ENCODE measurements around the gene CDSN. TPM values are rescaled to one million over a fixed set of nuclear protein-coding genes. Genes with fewer than 3 reads are reported as not detected.
"Not testable (repeated sequence)": the region's sequence is repeated elsewhere in the genome, so short reads cannot be mapped to it uniquely, and the experiment has no call there.

Gene CDSN
- total and polyA plus RNA-seq, 2 experiments from 2014 or later = not detected

DNA sequence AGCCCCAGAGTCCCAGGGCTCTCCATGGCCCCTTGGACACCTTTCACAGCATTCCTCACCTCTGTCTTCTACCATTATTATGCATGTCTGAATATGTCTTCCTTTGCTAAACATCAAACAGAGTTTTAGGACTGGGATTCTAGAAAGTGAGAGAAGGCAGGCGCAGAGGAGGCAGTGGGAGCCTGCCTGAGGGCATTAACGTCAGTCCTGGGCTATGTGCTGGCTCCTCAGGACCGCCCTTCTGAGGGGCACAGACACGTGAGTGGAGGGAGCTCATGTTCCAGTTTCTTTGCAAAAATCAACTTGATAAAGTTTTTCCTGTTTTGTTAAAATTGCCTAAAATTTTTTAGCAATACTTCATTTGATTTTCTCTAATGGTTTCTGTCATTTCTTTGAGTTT, 45.8 kb downstream of the CDSN start:
- in situ Hi-C loops (cut with MboI) = loop anchor here (10.0 kb wide), 1 partner anchor 160 kb away; the partner anchor contains the start of gene VARS2
- Histone ChIP-seq H4K20me1 (ENCODE audit: insufficient read depth) (no peaks in the 10 kb centered on the region), H3K27me3 (replicated peaks; ENCODE audit: insufficient read depth) (no peaks in the 10 kb centered on the region), H3F3A (ENCODE audit: insufficient read depth) (no peaks in the 10 kb centered on the region), H3K9me2 (ENCODE audit: insufficient read depth) (no peaks in the 10 kb centered on the region), H3K4me3 (no peak overlapping the region), H3K4me1 (ENCODE audit: insufficient read depth) (peaks cover 12% of the 10 kb centered on the region), H3K79me2 (ENCODE audit: insufficient read depth) (no peaks in the 10 kb centered on the region), H3K27ac (no peak overlapping the region), H3K9ac (no peak overlapping the region), H3K36me3 (ENCODE audit: low read depth) (no peaks in the 10 kb centered on the region), H2AFZ (no peak overlapping the region), H3K9me3 (ENCODE audit: low read depth) (no peaks in the 10 kb centered on the region), H3K4me2 (ENCODE audit: unreplicated experiment) (no peak overlapping the region)
- no peak for TF ChIP-seq EZH2 (IDR thresholded peaks at IDR 0.05; ENCODE audit: insufficient read depth, poor library complexity, severe bottlenecking)
- TF ChIP-seq EZH2phosphoT487 (IDR thresholded peaks at IDR 0.05; ENCODE audit: insufficient read depth, low read depth) = no peak
- DNase-seq = no peak
- 83 to 88% methylated on average over 4 of the region's 4 CpGs for WGBS, 2 experiments (ENCODE audit: low coverage in 1 of 2, low lambda C conversion rate in 2 of 2, missing lambda C conversion rate in 2 of 2)

DNA sequence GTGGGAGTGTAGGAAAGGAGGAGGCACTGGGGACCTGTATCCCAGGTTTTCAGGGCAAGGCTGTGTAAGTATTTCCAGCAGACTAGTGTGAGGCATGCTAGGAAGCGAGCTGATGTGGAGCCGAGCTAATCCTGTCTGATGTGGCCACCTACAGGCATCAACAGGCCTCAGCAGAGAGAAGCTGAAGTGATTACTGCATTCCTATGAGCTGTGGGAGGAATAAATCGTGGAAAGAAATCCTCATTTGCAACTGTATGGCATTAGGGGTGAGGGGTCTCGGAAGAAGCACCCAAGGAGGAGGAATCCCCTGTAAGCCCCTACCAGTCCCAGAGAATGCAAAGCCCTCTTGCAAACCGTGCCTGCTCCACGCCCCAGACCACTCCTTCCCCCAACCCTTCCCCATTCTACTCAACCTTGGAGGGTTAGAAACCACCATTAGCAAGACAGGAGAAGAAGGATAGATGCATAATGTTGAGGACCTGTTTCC, 49.5 kb downstream of the CDSN start:
- no peaks in the 10 kb centered on the region for H3K27me3 ChIP-seq (replicated peaks; ENCODE audit: insufficient read depth)
- WGBS, 2 experiments (ENCODE audit: low coverage in 1 of 2, low lambda C conversion rate in 2 of 2, missing lambda C conversion rate in 2 of 2) = 42 to 45% methylated on average over 6 of the region's 6 CpGs
- in situ Hi-C loops (cut with MboI) = loop anchor here (10.0 kb wide), 1 partner anchor 156 kb away; the partner anchor contains the start of gene VARS2

DNA sequence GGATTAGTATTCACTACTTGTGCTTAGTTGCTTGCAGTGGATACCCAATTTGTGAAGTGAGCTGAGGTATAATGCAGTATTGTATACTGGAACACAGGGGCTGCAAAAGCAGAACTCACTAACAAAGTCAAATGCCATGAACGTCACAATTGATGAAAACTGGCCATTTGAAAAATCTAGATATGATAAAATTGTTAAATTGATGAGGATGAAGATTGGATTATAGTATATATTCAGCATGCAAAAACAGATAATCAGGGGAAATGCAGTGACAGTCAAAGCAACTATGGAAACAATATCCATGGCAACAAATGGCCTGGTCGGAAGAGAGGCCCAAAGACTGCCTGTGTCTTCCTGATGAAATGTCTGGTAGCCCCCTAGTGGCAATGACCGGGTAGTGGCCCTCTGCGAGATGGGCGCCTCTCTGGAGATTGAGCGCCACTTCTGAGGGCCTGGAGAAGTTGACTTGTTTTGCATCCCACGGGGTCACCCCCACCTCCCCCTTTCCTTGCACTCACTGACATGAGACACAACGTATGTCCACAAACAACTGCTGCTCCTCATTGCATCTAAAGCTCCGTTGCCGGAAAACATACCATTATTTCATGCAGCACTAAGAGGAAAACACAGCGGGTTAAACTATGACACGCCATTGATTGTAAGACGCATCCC, 51.4 kb downstream of the CDSN start:
- H3K79me2 ChIP-seq (ENCODE audit: insufficient read depth) = no peaks in the 10 kb centered on the region
- H3K36me3 ChIP-seq (ENCODE audit: low read depth) = no peaks in the 10 kb centered on the region
- TF ChIP-seq EZH2phosphoT487 (IDR thresholded peaks at IDR 0.05; ENCODE audit: insufficient read depth, low read depth) (no peak), EZH2 (IDR thresholded peaks at IDR 0.05; ENCODE audit: insufficient read depth, poor library complexity, severe bottlenecking) (no peak)
- H3K9me3 ChIP-seq (ENCODE audit: low read depth) = no peaks in the 10 kb centered on the region
- DNase-seq = peak; percentile 82
- WGBS, 2 experiments (ENCODE audit: low coverage in 1 of 2, low lambda C conversion rate in 2 of 2, missing lambda C conversion rate in 2 of 2) = 37 to 43% methylated on average over 13 of the region's 13 CpGs
- no peaks in the 10 kb centered on the region for H3K27me3 ChIP-seq (replicated peaks; ENCODE audit: insufficient read depth)
- no peaks in the 10 kb centered on the region for H3K9me2 ChIP-seq (ENCODE audit: insufficient read depth)
- H3K4me1 ChIP-seq (ENCODE audit: insufficient read depth) = peaks cover 3% of the 10 kb centered on the region; the same call in 1 of the 2 replicates
- in situ Hi-C loops (cut with MboI) = no loop called here
- no peak overlapping the region for H3K4me3 ChIP-seq
- no peak overlapping the region for H2AFZ ChIP-seq
- no peaks in the 10 kb centered on the region for H4K20me1 ChIP-seq (ENCODE audit: insufficient read depth)
- no peak overlapping the region for H3K27ac ChIP-seq
- no peak overlapping the region for H3K9ac ChIP-seq
- H3F3A ChIP-seq (ENCODE audit: insufficient read depth) = no peaks in the 10 kb centered on the region
- H3K4me2 ChIP-seq (ENCODE audit: unreplicated experiment) = no peak overlapping the region

More for the DNA sequence above, 49.5 kb downstream of the CDSN start:
- Histone ChIP-seq H3K4me3 (no peak overlapping the region), H3K79me2 (ENCODE audit: insufficient read depth) (no peaks in the 10 kb centered on the region), H3K4me1 (ENCODE audit: insufficient read depth) (peaks cover 9% of the 10 kb centered on the region), H4K20me1 (ENCODE audit: insufficient read depth) (no peaks in the 10 kb centered on the region), H3K36me3 (ENCODE audit: low read depth) (no peaks in the 10 kb centered on the region), H3K9me2 (ENCODE audit: insufficient read depth) (no peaks in the 10 kb centered on the region), H2AFZ (no peak overlapping the region), H3K9ac (no peak overlapping the region), H3K4me2 (ENCODE audit: unreplicated experiment) (no peak overlapping the region), H3F3A (ENCODE audit: insufficient read depth) (no peaks in the 10 kb centered on the region), H3K27ac (no peak overlapping the region), H3K9me3 (ENCODE audit: low read depth) (no peaks in the 10 kb centered on the region)
- TF ChIP-seq EZH2phosphoT487 (IDR thresholded peaks at IDR 0.05; ENCODE audit: insufficient read depth, low read depth) = no peak
- no peak for TF ChIP-seq EZH2 (IDR thresholded peaks at IDR 0.05; ENCODE audit: insufficient read depth, poor library complexity, severe bottlenecking)
- DNase-seq = peak; percentile 89

DNA sequence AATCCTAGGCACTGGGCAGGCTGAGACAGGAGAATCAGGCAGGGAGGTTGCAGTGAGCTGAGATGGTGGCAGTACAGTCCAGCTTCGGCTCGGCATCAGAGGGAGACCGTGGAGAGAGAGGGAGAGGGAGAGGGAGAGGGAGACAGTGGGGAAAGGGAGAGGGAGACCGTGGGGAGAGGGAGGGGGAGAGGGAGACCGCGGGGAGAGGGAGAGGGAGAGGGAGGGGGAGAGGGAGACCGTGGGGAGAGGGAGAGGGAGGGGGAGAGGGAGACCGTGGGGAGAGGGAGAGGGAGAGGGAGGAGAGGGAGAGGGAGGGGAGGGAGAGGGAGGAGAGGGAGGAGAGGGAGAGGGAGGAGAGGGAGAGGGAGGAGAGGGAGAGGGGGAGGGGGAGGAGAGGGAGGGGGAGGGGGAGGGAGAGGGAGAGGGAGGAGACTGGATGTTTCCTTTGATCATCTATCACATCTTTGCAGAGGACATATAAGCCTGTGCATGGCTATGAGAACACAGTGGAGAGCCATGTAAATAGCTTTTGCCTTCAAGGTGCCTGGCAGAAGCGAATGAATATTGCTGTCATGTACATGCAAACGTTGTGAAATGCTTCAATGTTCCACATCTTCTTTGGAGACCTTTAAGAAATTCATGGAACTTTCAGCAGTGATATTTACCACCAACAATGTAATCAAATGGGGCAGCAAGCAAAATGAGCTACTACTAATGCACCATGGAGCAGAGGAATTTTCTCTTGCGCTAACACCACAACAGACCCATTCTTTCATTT, 52.2 kb downstream of the CDSN start:
- in situ Hi-C loops (cut with MboI); H3K36me3 ChIP-seq (ENCODE audit: low read depth); H4K20me1 ChIP-seq (ENCODE audit: insufficient read depth); H3K9me2 ChIP-seq (ENCODE audit: insufficient read depth); H3K27me3 ChIP-seq (replicated peaks; ENCODE audit: insufficient read depth); H3K4me2 ChIP-seq (ENCODE audit: unreplicated experiment); H3K4me3 ChIP-seq; H3F3A ChIP-seq (ENCODE audit: insufficient read depth); H3K79me2 ChIP-seq (ENCODE audit: insufficient read depth); H3K9ac ChIP-seq; H3K4me1 ChIP-seq (ENCODE audit: insufficient read depth); H2AFZ ChIP-seq; H3K27ac ChIP-seq; H3K9me3 ChIP-seq (ENCODE audit: low read depth); DNase-seq: not testable (repeated sequence)
- WGBS, 2 experiments (ENCODE audit: low coverage in 1 of 2, low lambda C conversion rate in 2 of 2, missing lambda C conversion rate in 2 of 2) = 58 to 71% methylated on average over 7 to 11 of the region's 11 CpGs

DNA sequence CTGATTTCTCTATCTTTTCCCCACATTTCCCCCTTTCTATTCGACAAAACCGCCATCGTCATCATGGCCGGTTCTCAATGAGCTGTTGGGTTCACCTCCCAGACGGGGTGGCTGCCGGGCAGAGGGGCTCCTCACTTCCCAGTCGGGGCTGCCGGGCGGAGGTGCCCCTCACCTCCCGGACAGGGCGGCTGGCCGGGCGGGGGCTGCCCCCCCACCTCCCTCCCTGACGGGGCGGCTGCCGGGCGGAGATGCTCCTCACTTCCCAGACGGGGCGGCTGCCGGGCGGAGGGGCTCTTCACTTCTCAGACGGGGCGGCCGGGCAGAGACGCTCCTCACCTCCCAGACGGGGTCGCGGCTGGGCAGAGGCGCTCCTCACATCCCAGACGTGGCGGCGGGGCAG, 53.2 kb downstream of the CDSN start:
- DNase-seq; H3K4me3 ChIP-seq; H3K9me3 ChIP-seq (ENCODE audit: low read depth); H2AFZ ChIP-seq; H3K79me2 ChIP-seq (ENCODE audit: insufficient read depth); in situ Hi-C loops (cut with MboI); H3K27me3 ChIP-seq (replicated peaks; ENCODE audit: insufficient read depth); H3K36me3 ChIP-seq (ENCODE audit: low read depth); H3K4me1 ChIP-seq (ENCODE audit: insufficient read depth); H4K20me1 ChIP-seq (ENCODE audit: insufficient read depth); H3K4me2 ChIP-seq (ENCODE audit: unreplicated experiment); H3K9ac ChIP-seq; H3K9me2 ChIP-seq (ENCODE audit: insufficient read depth); H3F3A ChIP-seq (ENCODE audit: insufficient read depth); H3K27ac ChIP-seq: not testable (repeated sequence)
- WGBS, 2 experiments (ENCODE audit: low coverage in 1 of 2, low lambda C conversion rate in 2 of 2, missing lambda C conversion rate in 2 of 2) = 78% methylated on average over 14 of the region's 32 CpGs; no CpG with 5 or more reads in 1 of the 2 experiments

All from GM23248 (cell line).